Keratinocyte (primary cell): ENCODE measurements around the gene EEF1A2. TPM values are rescaled to one million over a fixed set of nuclear protein-coding genes. Genes with fewer than 3 reads are reported as not detected.

Experiments
- DNase-seq: peaks from one replicate; pipeline ENCODE4 v3.0.0-alpha.2; 2011; ENCODE audit warnings: low read depth, missing footprints, low spot score
- FAIRE-seq: peaks from 2 replicates; lab custom pipeline; 2011; peaks lifted over from hg19 to GRCh38; lab: Jason Lieb, UNC
- H2AFZ ChIP-seq: 2 replicates; pipeline ENCODE4 v1.6.0; 2012; ENCODE audit warnings: low read length, control low read depth, inconsistent platforms; ENCODE audit not compliant: control insufficient read depth
- H3K27ac ChIP-seq: 2 replicates; pipeline ENCODE4 v1.5.1; 2011; ENCODE audit warnings: low read length; ENCODE audit not compliant: control insufficient read depth, insufficient read depth
- H3K27me3 ChIP-seq: 3 replicates; pipeline ENCODE4 v1.6.0; 2011; ENCODE audit warnings: low read length; ENCODE audit not compliant: control insufficient read depth, insufficient read depth; ENCODE audit errors: extremely low read depth
- H3K36me3 ChIP-seq, 2 experiments: 2 replicates in 1 of 2; 3 replicates in 1 of 2; pipeline ENCODE4 v1.5.1; 2011; ENCODE audit warnings: low read length in 2 of 2, mild to moderate bottlenecking in 1 of 2; ENCODE audit not compliant: control insufficient read depth in 2 of 2, insufficient read depth in 2 of 2; ENCODE audit errors: extremely low read depth in 1 of 2
- H3K4me1 ChIP-seq: 3 replicates; pipeline ENCODE4 v1.5.1; 2011; ENCODE audit warnings: low read length; ENCODE audit not compliant: control insufficient read depth, insufficient read depth; ENCODE audit errors: extremely low read depth
- H3K4me2 ChIP-seq: 3 replicates; pipeline ENCODE4 v1.6.0; 2011; ENCODE audit warnings: low read depth, low read length; ENCODE audit not compliant: control insufficient read depth, insufficient read depth; ENCODE audit errors: extremely low read depth
- H3K4me3 ChIP-seq, 3 experiments: fragments of 200-600 bp in 1 of 3; sonication (generic) in 1 of 3; 2 replicates in 2 of 3; 3 replicates in 1 of 3; pipeline ENCODE4 v1.5.1; 2011 to 2016; ENCODE audit warnings: low read length in 3 of 3, mild to moderate bottlenecking in 3 of 3, control low read depth in 2 of 3, inconsistent platforms in 1 of 3, low read depth in 1 of 3, mixed read lengths in 1 of 3, mixed run types in 1 of 3, moderate library complexity in 1 of 3; ENCODE audit not compliant: control insufficient read depth in 2 of 3, insufficient read depth in 2 of 3; ENCODE audit errors: extremely low read depth in 1 of 3
- H3K79me2 ChIP-seq: 2 replicates; pipeline ENCODE4 v1.6.0; 2012; ENCODE audit warnings: low read length; ENCODE audit not compliant: control insufficient read depth, insufficient read depth
- H3K9ac ChIP-seq: 3 replicates; pipeline ENCODE4 v1.6.0; 2011; ENCODE audit warnings: low read length; ENCODE audit not compliant: control insufficient read depth, insufficient read depth; ENCODE audit errors: extremely low read depth
- H3K9me1 ChIP-seq: 3 replicates; pipeline ENCODE4 v1.6.0; 2011; ENCODE audit warnings: low read length; ENCODE audit not compliant: control insufficient read depth, insufficient read depth; ENCODE audit errors: extremely low read depth
- H3K9me3 ChIP-seq: 2 replicates; pipeline ENCODE4 v1.5.1; 2012; ENCODE audit warnings: low read depth, low read length; ENCODE audit not compliant: control insufficient read depth
- H4K20me1 ChIP-seq: 3 replicates; pipeline ENCODE4 v1.6.0; 2011; ENCODE audit warnings: low read length; ENCODE audit not compliant: control insufficient read depth, insufficient read depth; ENCODE audit errors: extremely low read depth
- EZH2 ChIP-seq: IDR thresholded peaks from one replicate; pipeline ENCODE4 v1.6.1; 2012; ENCODE audit warnings: inconsistent platforms, mild to moderate bottlenecking, low read length, moderate library complexity
- dilution Hi-C: fragments of 300-500 bp; cut with MboI; formaldehyde crosslinking; loops from one replicate; pipeline ENCODE4 v1.7.0; 2020; ENCODE audit warnings: low sequenced_read_pairs; ENCODE audit not compliant: extremely low pct_ligation_motif_present
- polyA plus RNA-seq, 5 experiments: library from polyadenylated mRNA; depleted of rRNA in 3 of 5; stranded (reverse) in 3 of 5; stranded (forward) in 1 of 5; unstranded in 1 of 5; fragments of >200 nt; gene quantifications; 1 replicate in 1 of 5; 2 replicates in 3 of 5; 3 replicates in 1 of 5; pipeline versions ENCODE4 v1.2.1 to v1.2.3, GENCODE V29; 2011 to 2012; ENCODE audit warnings: missing spikeins in 2 of 5, low read depth in 1 of 5, low replicate concordance in 1 of 5
- TF ChIP-seq, protein P1 (sequence below), 3 experiments: IDR thresholded peaks in 1 of 3; conservative IDR thresholded peaks in 1 of 3; optimal IDR thresholded peaks in 1 of 3; 2 replicates in 2 of 3; 3 replicates in 1 of 3; pipeline versions ENCODE3 to v1.5.1; 2011; ENCODE audit warnings: low read length in 3 of 3, mild to moderate bottlenecking in 3 of 3, moderate library complexity in 2 of 3, control low read depth in 1 of 3, inconsistent platforms in 1 of 3; ENCODE audit not compliant: insufficient read depth in 2 of 3; ENCODE audit errors: extremely low read depth in 1 of 3

The EEF1A2 gene
- polyA plus RNA-seq, 1 donor (not counting 4 experiments of a cell fraction or from before 2014, with no cell fraction given): 0.12 TPM

DNA sequence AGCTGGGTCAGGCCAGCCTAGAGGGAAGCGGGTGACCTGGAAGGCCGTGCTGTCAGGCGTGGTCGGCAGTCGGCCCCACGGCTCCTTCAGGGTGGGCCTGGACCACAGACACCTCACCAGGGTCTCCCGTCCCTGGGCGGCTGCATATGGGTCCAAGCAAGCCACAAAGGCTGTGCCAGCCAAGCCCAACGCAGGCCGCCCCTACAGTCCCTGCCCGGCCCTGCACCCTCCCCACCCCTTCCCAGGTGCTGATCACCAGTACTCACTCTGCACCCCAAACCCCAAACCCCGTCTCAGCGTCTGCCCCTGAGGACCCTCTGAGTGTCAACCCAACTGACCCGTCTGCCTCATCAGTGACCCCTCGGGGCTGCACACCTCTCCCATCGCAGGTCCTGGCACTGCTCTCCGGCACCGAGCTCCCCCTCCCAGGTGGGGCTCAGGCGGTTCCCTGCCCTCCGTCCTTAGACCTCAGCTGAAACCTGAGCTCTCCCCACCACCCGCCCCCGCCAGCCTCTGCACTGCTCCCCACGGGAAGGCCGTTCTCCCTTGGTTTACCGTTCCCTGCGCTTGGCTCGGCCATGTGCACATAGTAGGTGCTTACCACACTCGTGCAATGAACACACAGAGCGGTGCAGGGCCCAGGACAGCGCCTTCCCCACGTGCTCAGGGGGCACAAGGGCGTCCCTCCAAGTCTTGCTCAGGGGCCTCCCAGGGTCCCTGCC, 20.2 kb upstream of the EEF1A2 start:
- no peak for FAIRE-seq
- Histone ChIP-seq H4K20me1 (peaks cover 16% of the 10 kb centered on the region), H3K9me3 (peaks cover 6% of the 10 kb centered on the region), H3K4me3 (peak overlapping the region; percentile 46 to 96 (median 72)), H3K27me3 (no peaks in the 10 kb centered on the region), H3K4me2 (peak overlapping the region; percentile 82), H3K79me2 (peaks cover 20% of the 10 kb centered on the region), H3K9me1 (no peaks in the 10 kb centered on the region), H3K4me1 (peaks cover 10% of the 10 kb centered on the region), H3K27ac (no peak overlapping the region), H3K9ac (peak overlapping the region; percentile 86), H3K36me3 (peaks cover 11 to 19% of the 10 kb centered on the region in 2 experiments), H2AFZ (peak overlapping the region; percentile 83)
- no peak for DNase-seq
- no peak for TF ChIP-seq EZH2
- TF ChIP-seq, protein P1, sequence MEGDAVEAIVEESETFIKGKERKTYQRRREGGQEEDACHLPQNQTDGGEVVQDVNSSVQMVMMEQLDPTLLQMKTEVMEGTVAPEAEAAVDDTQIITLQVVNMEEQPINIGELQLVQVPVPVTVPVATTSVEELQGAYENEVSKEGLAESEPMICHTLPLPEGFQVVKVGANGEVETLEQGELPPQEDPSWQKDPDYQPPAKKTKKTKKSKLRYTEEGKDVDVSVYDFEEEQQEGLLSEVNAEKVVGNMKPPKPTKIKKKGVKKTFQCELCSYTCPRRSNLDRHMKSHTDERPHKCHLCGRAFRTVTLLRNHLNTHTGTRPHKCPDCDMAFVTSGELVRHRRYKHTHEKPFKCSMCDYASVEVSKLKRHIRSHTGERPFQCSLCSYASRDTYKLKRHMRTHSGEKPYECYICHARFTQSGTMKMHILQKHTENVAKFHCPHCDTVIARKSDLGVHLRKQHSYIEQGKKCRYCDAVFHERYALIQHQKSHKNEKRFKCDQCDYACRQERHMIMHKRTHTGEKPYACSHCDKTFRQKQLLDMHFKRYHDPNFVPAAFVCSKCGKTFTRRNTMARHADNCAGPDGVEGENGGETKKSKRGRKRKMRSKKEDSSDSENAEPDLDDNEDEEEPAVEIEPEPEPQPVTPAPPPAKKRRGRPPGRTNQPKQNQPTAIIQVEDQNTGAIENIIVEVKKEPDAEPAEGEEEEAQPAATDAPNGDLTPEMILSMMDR (optimal IDR thresholded peaks at IDR 0.05 in 1 of 3, IDR thresholded peaks at IDR 0.05 in 1 of 3, conservative IDR thresholded peaks at IDR 0.05 in 1 of 3; ENCODE audit: extremely low read depth in 1 of 3, insufficient read depth in 2 of 3, low read length in 3 of 3): no peak
- dilution Hi-C loops: no loop called here

DNA sequence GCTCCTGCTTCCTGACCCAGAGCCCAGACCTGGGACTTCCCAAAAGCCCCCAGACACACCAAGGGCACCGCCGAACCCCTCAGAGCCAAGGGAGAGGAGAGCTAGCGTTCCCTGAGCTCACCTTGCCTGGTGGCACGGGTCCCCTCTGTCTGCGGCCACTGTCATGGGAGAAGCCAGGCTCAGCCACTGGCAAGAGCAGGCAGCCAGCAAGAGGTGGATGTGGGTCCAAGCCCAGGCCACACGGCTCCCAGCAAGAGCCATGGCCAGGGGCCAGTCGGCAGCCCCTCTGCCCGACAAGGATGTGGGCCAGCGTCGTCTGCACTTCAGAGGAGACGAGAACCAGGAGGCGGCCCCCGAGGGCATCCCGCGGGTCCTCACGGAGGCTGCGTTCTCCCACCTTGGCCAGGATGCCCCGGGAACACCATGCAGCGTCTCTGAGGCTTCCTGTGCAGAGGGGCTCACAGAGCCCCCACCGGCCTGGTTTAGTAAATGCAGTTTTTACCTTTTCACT, 19.5 kb upstream of the EEF1A2 start:
- DNase-seq (no peak), FAIRE-seq (no peak)
- no peak overlapping the region for H3K9ac ChIP-seq
- H3K9me3 ChIP-seq: peaks cover 5% of the 10 kb centered on the region
- peaks cover 10% of the 10 kb centered on the region for H3K4me1 ChIP-seq
- peaks cover 11 to 16% of the 10 kb centered on the region in 2 experiments for H3K36me3 ChIP-seq
- no peak overlapping the region for H3K27ac ChIP-seq
- peaks cover 14% of the 10 kb centered on the region for H4K20me1 ChIP-seq
- no peak for TF ChIP-seq EZH2
- TF ChIP-seq, protein P1 (optimal IDR thresholded peaks at IDR 0.05 in 1 of 3, IDR thresholded peaks at IDR 0.05 in 1 of 3, conservative IDR thresholded peaks at IDR 0.05 in 1 of 3; ENCODE audit: extremely low read depth in 1 of 3, insufficient read depth in 2 of 3, low read length in 3 of 3): no peak
- peaks cover 20% of the 10 kb centered on the region for H3K79me2 ChIP-seq
- dilution Hi-C loops: no loop called here
- no peaks in the 10 kb centered on the region for H3K9me1 ChIP-seq
- H2AFZ ChIP-seq: no peak overlapping the region
- no peak overlapping the region for H3K4me2 ChIP-seq
- H3K4me3 ChIP-seq: no peak overlapping the region
- H3K27me3 ChIP-seq: no peaks in the 10 kb centered on the region
